Measurements from ENCODE around the gene GBP2.

GBP2 gene

DNA sequence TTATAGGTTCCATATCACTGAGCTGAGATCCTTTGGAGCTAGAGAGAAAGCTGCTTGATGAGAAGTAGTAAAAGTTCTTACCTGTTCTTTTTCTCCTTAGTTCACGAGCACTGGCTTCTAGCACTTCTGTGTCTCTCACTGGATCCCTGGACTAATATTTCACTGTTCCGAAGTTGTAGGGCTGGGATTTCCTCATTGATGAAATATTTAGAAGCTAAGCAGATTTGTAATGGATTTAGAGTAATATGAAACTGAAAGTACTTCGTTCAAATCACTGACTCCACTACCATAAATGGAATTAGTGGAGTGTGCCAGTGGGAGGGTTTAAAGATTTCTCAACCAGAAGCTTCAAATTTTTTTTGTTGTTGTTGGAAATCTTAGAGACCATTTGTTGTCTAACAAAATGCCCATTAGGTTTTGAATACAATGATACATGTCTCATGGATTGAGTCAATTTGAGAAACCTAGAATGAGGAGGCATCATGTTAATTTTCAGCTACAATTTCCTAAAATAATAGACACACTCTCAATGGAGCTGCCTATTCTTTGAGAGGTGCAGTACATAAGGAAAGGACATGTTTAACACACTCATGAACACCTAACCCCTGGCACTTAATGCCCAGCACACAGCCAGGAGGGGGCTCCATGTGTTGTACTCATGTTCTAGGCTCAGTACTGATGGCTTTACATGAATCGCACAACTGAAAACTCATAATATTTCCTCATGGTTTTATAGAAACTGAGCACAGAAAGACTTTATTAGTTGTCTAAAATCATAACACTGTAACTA is 60.6 kb downstream of the GBP2 start, which contains the start of gene GBP1:
GBP1 (minus strand) TSS at position 130 of the 790 bp plus-strand sequence. CDS start 1,974 bp downstream, outside the sequence.
- no peak for DNase-seq (ENCODE audit: low read depth)

GRCh38 chr1:89064632-89065031 is 61.3 kb downstream of the GBP2 start:
- DNase-seq (ENCODE audit: low read depth) = no peak

- no peak for DNase-seq (ENCODE audit: low read depth)
Observed at GRCh38 chr1:89063094-89063493, 62.8 kb downstream of the GBP2 start.

GRCh38 chr1:89060091-89060490 is 65.8 kb downstream of the GBP2 start:
- DNase-seq (ENCODE audit: low read depth) = no peak
